CD4-positive, alpha-beta T cell treated with Interferon alpha-2 for 1 hour (primary cell): ENCODE data around the gene LUZP2.
"Not testable (repeated sequence)": the region's sequence is repeated elsewhere in the genome, so short reads cannot be mapped to it uniquely, and the experiment has no call there.

Source experiments
- DNase-seq, 2 donors: peaks; one replicate each; pipeline ENCODE4 v3.0.0-alpha.2; 2020 to 2022

Gene LUZP2

GRCh38 chr11:24932110-24933000 is 435.5 kb downstream of the LUZP2 start:
- no peak for DNase-seq

GRCh38 chr11:24934733-24935439 is 438.0 kb downstream of the LUZP2 start:
- DNase-seq: no peak

DNA sequence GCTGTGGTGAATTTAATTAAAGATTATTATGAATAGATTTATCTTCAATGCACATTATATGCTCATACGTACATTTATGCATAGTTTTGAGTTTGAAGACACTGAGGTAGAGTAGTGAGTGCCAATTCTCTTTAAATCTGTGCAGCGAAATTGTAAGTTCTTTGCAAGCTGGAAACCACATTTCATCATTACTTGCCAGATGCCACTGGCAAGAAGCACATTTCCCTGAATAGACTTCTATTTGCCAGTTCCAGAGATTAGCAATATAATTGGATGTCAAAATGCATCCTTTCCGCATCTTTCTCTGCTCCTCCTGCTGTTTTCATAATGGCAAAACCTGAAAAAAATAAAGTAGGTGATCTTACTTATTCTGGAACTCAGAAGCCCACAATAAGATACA is 448.0 kb downstream of the LUZP2 start:
- no peak for DNase-seq

DNA sequence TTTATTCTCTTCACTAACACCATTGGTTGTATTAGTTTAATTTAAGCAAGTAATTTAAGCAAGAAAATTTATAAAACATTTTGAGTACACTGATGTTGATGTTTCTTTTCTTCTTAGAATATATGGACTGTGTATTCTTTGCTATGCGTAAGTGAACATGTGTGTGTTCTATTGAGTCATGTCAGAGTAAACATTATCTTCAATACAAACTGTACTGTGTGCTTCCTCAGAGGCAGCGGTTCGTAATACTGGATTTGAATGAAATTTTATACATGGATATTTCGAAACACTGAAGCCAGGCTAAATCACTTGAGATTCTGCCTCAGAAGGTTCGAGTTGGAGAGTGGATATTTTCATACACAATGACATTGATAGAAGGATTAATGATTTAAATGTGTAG is 452.6 kb downstream of the LUZP2 start:
- DNase-seq: no peak

DNA sequence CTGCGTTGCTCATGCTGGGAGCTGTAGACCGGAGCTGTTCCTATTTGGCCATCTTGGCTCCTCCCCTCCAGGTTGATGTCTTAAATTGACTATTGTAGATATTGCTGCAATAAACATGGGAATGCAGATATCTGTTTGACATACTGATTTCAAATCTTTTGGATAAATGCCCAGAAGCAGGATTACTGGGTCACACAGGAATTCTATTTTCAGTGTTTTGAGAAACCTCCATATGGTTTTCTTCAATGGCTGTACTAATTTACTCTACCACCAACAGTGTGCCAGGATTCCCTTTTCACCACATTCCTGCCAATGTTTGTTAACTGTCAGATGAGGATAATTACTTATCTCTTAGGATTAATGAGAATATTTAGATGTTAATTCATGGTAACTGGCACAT is 467.0 kb downstream of the LUZP2 start:
- DNase-seq: no peak

- DNase-seq: no peak
Observed at GRCh38 chr11:24965748-24966147, 468.9 kb downstream of the LUZP2 start.

DNA sequence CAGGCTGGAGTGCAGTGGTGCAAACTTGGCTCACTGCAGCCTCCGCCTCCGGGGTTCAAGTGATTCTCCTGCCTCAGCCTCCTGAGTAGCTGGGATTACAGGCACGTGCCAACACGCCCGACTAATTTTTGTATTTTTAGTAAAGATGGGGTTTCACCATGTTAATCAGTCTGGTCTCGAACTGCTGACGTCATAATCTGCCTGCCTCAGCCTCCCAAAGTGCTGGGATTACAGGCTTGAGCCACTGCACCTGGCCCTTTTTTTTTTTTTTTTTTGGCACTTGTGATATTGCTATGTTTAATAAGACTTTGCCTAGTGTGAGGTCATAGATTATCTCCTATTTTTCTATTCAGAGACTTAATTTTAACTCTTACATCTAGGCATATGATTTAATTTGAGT is 497.1 kb downstream of the LUZP2 start:
- DNase-seq: not testable (repeated sequence)

- not testable (repeated sequence) for DNase-seq
Observed at GRCh38 chr11:24999929-25000328, 503.1 kb downstream of the LUZP2 start.

DNA sequence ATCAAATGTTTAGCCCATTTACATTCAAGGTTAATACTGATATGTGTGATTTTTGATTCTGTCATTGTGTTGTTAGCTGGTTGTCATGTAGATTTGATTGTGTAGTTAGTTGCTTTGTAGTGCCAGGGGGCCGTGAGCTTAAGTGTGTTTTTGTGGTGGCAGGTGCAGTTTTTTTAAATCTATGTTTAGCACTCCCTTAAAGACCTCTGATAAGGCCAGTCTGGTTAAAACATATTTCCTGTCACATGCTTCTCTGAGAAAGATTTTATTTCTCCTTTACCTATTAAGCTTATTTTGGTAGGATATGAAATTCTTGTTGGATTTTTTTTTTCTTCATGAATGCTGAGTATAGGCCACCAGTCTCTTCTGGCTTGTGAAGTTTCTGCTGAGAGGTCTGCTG is 540.6 kb downstream of the LUZP2 start:
- DNase-seq: no peak

DNA sequence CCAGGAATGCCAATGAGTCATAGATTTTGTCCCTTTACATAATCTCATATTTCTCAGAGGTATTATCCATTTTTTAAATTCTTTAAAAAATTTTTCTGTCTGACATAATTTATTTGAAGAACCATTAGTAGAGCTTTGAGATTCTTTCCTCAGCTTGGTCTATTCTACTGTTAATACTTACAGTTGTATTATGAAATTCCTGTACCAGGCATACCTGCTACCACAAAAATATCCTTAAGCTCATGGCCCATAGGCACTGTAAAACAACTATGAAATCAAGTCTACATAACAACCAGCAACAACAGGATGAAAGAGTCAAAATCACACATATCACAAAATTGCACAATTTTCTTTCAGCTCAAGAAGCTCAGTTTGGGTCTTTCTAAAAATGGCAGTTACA is 541.3 kb downstream of the LUZP2 start:
- no peak for DNase-seq

GRCh38 chr11:25039165-25039564 is 542.3 kb downstream of the LUZP2 start:
- DNase-seq: no peak

DNA sequence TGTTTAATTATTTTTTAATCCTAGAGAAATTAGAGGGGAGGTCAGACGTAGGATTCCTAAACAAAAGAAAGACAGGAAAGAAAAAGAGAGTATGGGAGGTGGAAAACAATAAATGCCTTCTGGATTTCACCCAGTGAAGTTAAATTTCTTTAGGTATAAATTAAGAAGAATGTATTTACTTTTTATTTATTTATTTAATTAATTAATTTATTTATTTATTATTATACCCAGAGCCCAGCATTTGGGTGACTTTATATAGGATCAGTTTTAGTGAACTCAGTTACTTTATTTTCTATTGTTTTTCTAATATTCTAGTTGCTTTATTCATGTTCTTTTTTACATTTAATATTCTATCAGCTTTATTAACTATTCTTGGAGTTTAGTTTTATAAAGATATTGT is 551.8 kb downstream of the LUZP2 start:
- no peak for DNase-seq

- DNase-seq: no peak
Observed at GRCh38 chr11:25052844-25053243, 556.0 kb downstream of the LUZP2 start.

DNA sequence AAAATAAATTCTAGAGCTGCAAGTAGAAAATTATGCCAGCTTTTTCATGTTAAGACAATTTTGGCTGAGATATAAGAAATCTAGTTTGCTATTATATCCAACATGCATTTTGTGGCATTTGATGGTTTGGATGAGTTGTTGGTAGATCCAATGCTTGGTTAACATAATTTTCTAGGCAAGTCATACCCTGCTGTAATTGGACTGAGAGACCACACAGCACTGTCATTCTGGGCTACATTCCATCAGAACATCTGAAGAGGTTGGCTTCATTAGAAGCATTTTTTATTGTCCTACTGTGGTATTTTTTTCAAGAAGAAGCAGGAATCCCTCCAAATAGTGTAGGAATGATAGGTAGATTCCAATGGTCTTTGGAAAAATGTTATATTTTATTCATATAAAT is 561.0 kb downstream of the LUZP2 start:
- DNase-seq: no peak

DNA sequence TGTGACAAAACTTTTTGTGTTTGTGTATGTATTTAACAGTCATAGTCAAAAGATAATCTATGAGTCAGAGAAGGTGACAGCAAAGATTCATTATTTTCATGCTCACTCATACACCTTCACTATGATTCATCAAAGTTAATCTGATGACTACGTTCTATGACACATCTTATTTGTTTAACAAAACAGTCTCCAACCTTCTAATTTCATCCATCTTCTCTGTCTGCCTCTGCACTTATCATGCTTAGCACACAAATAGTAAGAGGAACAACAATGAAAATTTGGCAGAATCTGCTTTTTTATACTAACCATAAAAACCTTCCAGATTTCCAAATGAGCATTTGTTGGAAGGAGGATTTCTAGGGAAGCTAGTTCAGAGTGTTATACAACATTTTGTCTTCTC is 568.9 kb downstream of the LUZP2 start:
- no peak for DNase-seq

DNA sequence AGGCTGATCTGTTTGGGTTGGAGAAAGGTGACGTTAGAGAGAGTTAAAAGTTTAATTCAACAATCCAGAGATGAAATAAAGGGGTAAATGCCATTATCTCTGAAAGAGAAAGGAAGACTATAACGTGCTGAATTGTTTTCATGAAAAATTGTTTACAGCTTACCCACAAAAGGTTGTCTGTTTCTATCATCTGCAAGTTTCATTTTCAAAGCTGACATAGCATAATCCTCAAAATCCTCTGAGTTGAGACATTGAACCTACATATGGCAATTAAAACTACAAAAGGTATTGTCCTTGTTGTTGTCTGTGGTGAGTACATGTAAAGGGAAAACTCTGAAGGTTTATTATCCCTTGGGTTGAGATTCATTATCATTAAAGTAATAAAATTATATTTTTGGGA is 569.9 kb downstream of the LUZP2 start:
- DNase-seq: no peak

DNA sequence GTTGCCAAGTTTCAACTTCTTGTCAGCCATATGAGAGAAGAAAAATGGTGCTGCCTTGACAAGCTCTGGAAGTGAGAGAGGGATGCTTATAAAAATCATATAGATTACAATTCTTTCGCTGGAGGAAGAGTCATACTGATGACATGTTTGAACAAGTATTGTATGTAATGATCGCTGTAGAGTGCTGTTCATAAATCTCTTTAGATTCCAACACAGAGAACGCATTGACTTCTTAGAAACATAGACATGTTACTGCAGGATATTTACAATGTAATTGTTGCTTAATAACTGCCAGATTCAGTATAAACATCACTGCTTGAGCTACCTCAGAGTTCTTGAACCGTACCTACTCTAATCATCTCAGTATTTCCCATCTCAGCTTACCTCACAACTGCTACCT is 571.6 kb downstream of the LUZP2 start:
- no peak for DNase-seq

GRCh38 chr11:25094085-25094802 is 597.4 kb downstream of the LUZP2 start:
- DNase-seq: no peak

DNA sequence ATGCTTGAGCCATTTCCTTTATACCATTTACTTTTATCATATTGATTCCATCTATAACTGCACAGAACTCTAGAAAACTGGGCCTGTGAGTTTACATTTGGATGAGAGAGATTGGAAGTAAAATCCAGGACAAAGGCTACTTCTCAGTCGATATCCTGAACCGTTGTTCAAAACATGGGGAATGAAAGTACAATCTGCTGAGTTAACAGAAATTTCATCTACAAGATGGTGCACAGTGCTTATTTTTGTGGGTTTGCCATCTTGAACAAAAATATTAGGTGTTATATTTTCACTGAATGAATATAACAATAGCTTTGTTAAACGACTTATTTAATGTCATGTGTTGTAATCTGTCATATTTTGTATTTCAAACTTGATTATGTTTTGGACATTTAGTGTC is 622.6 kb downstream of the LUZP2 start:
- no peak for DNase-seq
